ENCODE results near the gene UROS.

DNA sequence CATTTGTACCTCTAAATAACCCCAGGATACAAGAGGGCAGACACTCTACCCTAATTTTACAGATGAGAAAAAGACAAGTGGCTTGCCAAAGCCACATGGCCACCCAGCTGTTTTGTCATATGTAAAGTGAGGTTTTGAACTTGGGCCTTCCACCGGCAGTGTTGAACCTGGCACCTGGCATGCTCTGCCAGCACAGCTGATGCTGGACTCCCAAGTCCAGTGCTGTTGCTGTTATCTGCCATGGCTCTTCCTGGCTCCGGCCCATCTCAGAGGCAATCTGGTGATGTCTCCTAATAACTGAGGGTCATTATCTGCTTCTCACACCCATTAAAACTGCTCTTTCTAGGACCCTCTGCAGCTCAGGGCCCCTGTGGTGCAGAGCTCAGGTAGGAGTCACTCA is 25.3 kb upstream of the UROS start:
- TF ChIP-seq, protein P1, sequence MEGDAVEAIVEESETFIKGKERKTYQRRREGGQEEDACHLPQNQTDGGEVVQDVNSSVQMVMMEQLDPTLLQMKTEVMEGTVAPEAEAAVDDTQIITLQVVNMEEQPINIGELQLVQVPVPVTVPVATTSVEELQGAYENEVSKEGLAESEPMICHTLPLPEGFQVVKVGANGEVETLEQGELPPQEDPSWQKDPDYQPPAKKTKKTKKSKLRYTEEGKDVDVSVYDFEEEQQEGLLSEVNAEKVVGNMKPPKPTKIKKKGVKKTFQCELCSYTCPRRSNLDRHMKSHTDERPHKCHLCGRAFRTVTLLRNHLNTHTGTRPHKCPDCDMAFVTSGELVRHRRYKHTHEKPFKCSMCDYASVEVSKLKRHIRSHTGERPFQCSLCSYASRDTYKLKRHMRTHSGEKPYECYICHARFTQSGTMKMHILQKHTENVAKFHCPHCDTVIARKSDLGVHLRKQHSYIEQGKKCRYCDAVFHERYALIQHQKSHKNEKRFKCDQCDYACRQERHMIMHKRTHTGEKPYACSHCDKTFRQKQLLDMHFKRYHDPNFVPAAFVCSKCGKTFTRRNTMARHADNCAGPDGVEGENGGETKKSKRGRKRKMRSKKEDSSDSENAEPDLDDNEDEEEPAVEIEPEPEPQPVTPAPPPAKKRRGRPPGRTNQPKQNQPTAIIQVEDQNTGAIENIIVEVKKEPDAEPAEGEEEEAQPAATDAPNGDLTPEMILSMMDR (IDR thresholded peaks at IDR 0.05; ENCODE audit: poor library complexity), result no peak
- no peak for TF ChIP-seq EZH2phosphoT487 (IDR thresholded peaks at IDR 0.05; ENCODE audit: low read depth, severe bottlenecking, unreplicated experiment)
- no peak for TF ChIP-seq EZH2 (IDR thresholded peaks at IDR 0.05; ENCODE audit: borderline replicate concordance)
